Esophagus squamous epithelium (tissue), 5 donors: ENCODE measurements around the gene OMA1. TPM values are rescaled to one million over a fixed set of nuclear protein-coding genes. Genes with fewer than 3 reads are reported as not detected.
"Not testable (repeated sequence)": the region's sequence is repeated elsewhere in the genome, so short reads cannot be mapped to it uniquely, and the experiment has no call there.

Experiments used
- DNase-seq: peaks from one replicate; lab custom pipeline; 2025; lab: John Stamatoyannopoulos, UW
- H3K27ac ChIP-seq, 4 donors: fragments of 200-600 bp; sonication (generic); one replicate each; pipeline ENCODE4 v1.5.1; 2016 to 2019; ENCODE audit warnings: mild to moderate bottlenecking in 1 of 4
- H3K27me3 ChIP-seq, 4 donors: fragments of 200-600 bp; sonication (generic); 1 replicate in 3 of 4; 2 replicates in 1 of 4; pipeline versions ENCODE4 v1.5.1 to v1.6.0; 2017 to 2021; ENCODE audit warnings: antibody characterized with exemption in 1 of 4
- H3K36me3 ChIP-seq, 3 donors: fragments of 200-600 bp; sonication (generic); one replicate each; pipeline ENCODE4 v1.5.1; 2016 to 2019
- H3K4me1 ChIP-seq, 3 donors: fragments of 200-600 bp; sonication (generic); one replicate each; pipeline ENCODE4 v1.5.1; 2017 to 2019
- H3K4me3 ChIP-seq, 4 donors: fragments of 200-600 bp; sonication (generic); 1 replicate in 3 of 4; 2 replicates in 1 of 4; pipeline ENCODE4 v1.5.1; 2016 to 2019; ENCODE audit warnings: mild to moderate bottlenecking in 2 of 4, moderate library complexity in 1 of 4
- H3K9me3 ChIP-seq, 3 donors: fragments of 200-600 bp; sonication (generic); one replicate each; pipeline ENCODE4 v1.5.1; 2016 to 2019
- CTCF ChIP-seq, 6 experiments: fragments of 450-650 bp in 4 of 6; fragments of 200-600 bp in 2 of 6; sonication (generic) in 2 of 6; IDR thresholded peaks; one replicate each; pipeline ENCODE4 v1.5.1; 2016 to 2019; ENCODE audit warnings: antibody characterized with exemption in 6 of 6, mild to moderate bottlenecking in 4 of 6, moderate library complexity in 4 of 6
- POLR2A ChIP-seq, 4 donors: fragments of 450-650 bp; IDR thresholded peaks; one replicate each; pipeline ENCODE4 v1.6.1; 2017; ENCODE audit warnings: antibody characterized with exemption in 4 of 4, mild to moderate bottlenecking in 4 of 4, moderate library complexity in 3 of 4
- WGBS, 2 donors: methylation state at CpG; one replicate each; pipeline ENCODE4 v1.1.5; 2018; 5-methylcytosine and 5-hydroxymethylcytosine counted together
- intact Hi-C: fragments of 100-400 bp; cut with DNase I; formaldehyde crosslinking; loops from one replicate; pipeline ENCODE4 v1.15.0; 2022
- total RNA-seq, 4 donors: library from RNA; depleted of rRNA; stranded (reverse); fragments of >200 nt; gene quantifications; one replicate each; pipeline ENCODE4 v1.1.0, GENCODE V29; 2016
- donor health status: DM: yes; HTN: yes; CAD: no.

Gene OMA1
- total RNA-seq, 4 donors from 2014 or later = 24.1 to 41.4 (median 30.5) TPM

- Histone ChIP-seq H3K36me3 (no peaks in the 10 kb centered on the region), H3K4me1 (peaks cover 0 to 28% (median 6%) of the 10 kb centered on the region in 3 donors), H3K4me3 (no peak overlapping the region), H3K27me3 (no peaks in the 10 kb centered on the region), H3K9me3 (no peaks in the 10 kb centered on the region), H3K27ac (no peak overlapping the region)
- TF ChIP-seq CTCF (IDR thresholded peaks at IDR 0.05) (no peak), POLR2A (IDR thresholded peaks at IDR 0.05) (no peak)
- no peak for DNase-seq
- WGBS, 2 donors = 100% methylated on average over 1 of the region's 1 CpG
- intact Hi-C loops = loop anchor here (10.0 kb wide), 1 partner anchor 112 kb away; no protein-coding TSS in a partner anchor
These were observed 3.3 kb downstream of the OMA1 start for GRCh38 chr1:58543260-58543659.

- TF ChIP-seq CTCF (IDR thresholded peaks at IDR 0.05) = no peak
- no peak for TF ChIP-seq POLR2A (IDR thresholded peaks at IDR 0.05)
- WGBS, 2 donors = 80 to 84% methylated on average over 2 of the region's 2 CpGs
- intact Hi-C loops = no loop called here
- no peaks in the 10 kb centered on the region for H3K27me3 ChIP-seq
- H3K4me1 ChIP-seq = peaks cover 0 to 3% (median 0%) of the 10 kb centered on the region in 3 donors
- no peak overlapping the region for H3K27ac ChIP-seq
- DNase-seq = no peak
- H3K9me3 ChIP-seq = no peaks in the 10 kb centered on the region
- H3K36me3 ChIP-seq = peaks cover 0 to 10% (median 0%) of the 10 kb centered on the region in 3 donors
- no peak overlapping the region for H3K4me3 ChIP-seq
These were observed 7.0 kb downstream of the OMA1 start for GRCh38 chr1:58539553-58539952.

- WGBS, 2 donors = 89 to 94% methylated on average over 3 of the region's 3 CpGs
- H3K27ac ChIP-seq = no peak overlapping the region
- intact Hi-C loops = no loop called here
- no peaks in the 10 kb centered on the region for H3K9me3 ChIP-seq
- no peak for TF ChIP-seq CTCF (IDR thresholded peaks at IDR 0.05)
- TF ChIP-seq POLR2A (IDR thresholded peaks at IDR 0.05) = no peak
- peaks cover 0 to 10% (median 0%) of the 10 kb centered on the region in 3 donors for H3K36me3 ChIP-seq
- H3K27me3 ChIP-seq = no peaks in the 10 kb centered on the region
- H3K4me3 ChIP-seq = no peak overlapping the region
- no peaks in the 10 kb centered on the region for H3K4me1 ChIP-seq
- no peak for DNase-seq
These were observed 7.7 kb downstream of the OMA1 start for GRCh38 chr1:58538821-58539220.

- H3K27me3 ChIP-seq, H3K4me1 ChIP-seq, DNase-seq, intact Hi-C loops, H3K9me3 ChIP-seq, H3K4me3 ChIP-seq, H3K27ac ChIP-seq: not testable (repeated sequence)
- H3K36me3 ChIP-seq = peaks cover 0 to 18% (median 0%) of the 10 kb centered on the region in 3 donors
- WGBS, 2 donors = 72 to 97% methylated on average over 1 of the region's 1 CpG
These were observed 14.7 kb downstream of the OMA1 start for GRCh38 chr1:58531842-58532241.

- intact Hi-C loops = no loop called here
- H3K4me1 ChIP-seq = peaks cover 0 to 5% (median 0%) of the 10 kb centered on the region in 3 donors
- no peak for DNase-seq
- TF ChIP-seq CTCF (IDR thresholded peaks at IDR 0.05) (no peak), POLR2A (IDR thresholded peaks at IDR 0.05) (no peak)
- H3K27ac ChIP-seq = no peak overlapping the region
- no peaks in the 10 kb centered on the region for H3K9me3 ChIP-seq
- H3K36me3 ChIP-seq = peaks cover 0 to 38% (median 0%) of the 10 kb centered on the region in 3 donors
- no peaks in the 10 kb centered on the region for H3K27me3 ChIP-seq
- 86 to 100% methylated on average over 1 of the region's 1 CpG for WGBS, 2 donors
- H3K4me3 ChIP-seq = no peak overlapping the region
These were observed 17.2 kb downstream of the OMA1 start for GRCh38 chr1:58529284-58529683.

- no peaks in the 10 kb centered on the region for H3K9me3 ChIP-seq
- intact Hi-C loops = no loop called here
- no peaks in the 10 kb centered on the region for H3K27me3 ChIP-seq
- no peak for TF ChIP-seq CTCF (IDR thresholded peaks at IDR 0.05)
- no peak for TF ChIP-seq POLR2A (IDR thresholded peaks at IDR 0.05)
- H3K4me1 ChIP-seq = peaks cover 0 to 5% (median 0%) of the 10 kb centered on the region in 3 donors
- peaks cover 0 to 46% (median 0%) of the 10 kb centered on the region in 3 donors for H3K36me3 ChIP-seq
- no peak overlapping the region for H3K4me3 ChIP-seq
- H3K27ac ChIP-seq = no peak overlapping the region
- 73 to 81% methylated on average over 3 of the region's 3 CpGs for WGBS, 2 donors
- no peak for DNase-seq
These were observed 18.0 kb downstream of the OMA1 start for GRCh38 chr1:58528518-58528917.
